ENCODE measurements around the gene ADAM22.

GRCh38 chr7:88105231-88105630 lies 171.2 kb downstream of the ADAM22 start:
- TF ChIP-seq CTCF (IDR thresholded peaks at IDR 0.05; ENCODE audit: low read depth, low read length) (no peak), EZH2phosphoT487 (IDR thresholded peaks at IDR 0.05; ENCODE audit: low read depth) (no peak)

Data from OCI-LY3 (cell line).